ENCODE measurements around the gene MMP25.
A peak's percentile ranks its signal among the peaks of the same experiment; 100 is the strongest.

Gene MMP25

GRCh38 chr16:3045758-3046640, at the start of gene MMP25:
TSS of gene MMP25 (plus strand) at chr16:3046561. CDS start at chr16:3046918, 357 bp downstream.
- DNase-seq (ENCODE audit: low spot score), result no peak

GRCh38 chr16:2999929-3000328, 46.4 kb upstream of the MMP25 start:
- no peak for DNase-seq (ENCODE audit: low spot score)

- DNase-seq (ENCODE audit: low spot score), result no peak
Measured at GRCh38 chr16:3000540-3000939, 45.8 kb upstream of the MMP25 start.

GRCh38 chr16:3001316-3001715, 45.0 kb upstream of the MMP25 start:
- DNase-seq (ENCODE audit: low spot score), result no peak

GRCh38 chr16:3003582-3004270, 42.6 kb upstream of the MMP25 start:
- peak; percentile 99 for DNase-seq (ENCODE audit: low spot score)

GRCh38 chr16:3004319-3004718, 42.0 kb upstream of the MMP25 start:
- no peak for DNase-seq (ENCODE audit: low spot score)

GRCh38 chr16:3004781-3005284, 41.5 kb upstream of the MMP25 start:
- DNase-seq (ENCODE audit: low spot score), result no peak

GRCh38 chr16:3007059-3007956, 39.1 kb upstream of the MMP25 start:
- no peak for DNase-seq (ENCODE audit: low spot score)

- no peak for DNase-seq (ENCODE audit: low spot score)
Measured at GRCh38 chr16:3007957-3008689, 38.2 kb upstream of the MMP25 start.

- no peak for DNase-seq (ENCODE audit: low spot score)
Measured at GRCh38 chr16:3008690-3009037, 37.7 kb upstream of the MMP25 start.

- no peak for DNase-seq (ENCODE audit: low spot score)
Measured at GRCh38 chr16:3009568-3010390, 36.6 kb upstream of the MMP25 start.

GRCh38 chr16:3010510-3010909, 35.9 kb upstream of the MMP25 start:
- DNase-seq (ENCODE audit: low spot score), result no peak

GRCh38 chr16:3012246-3012645, 34.1 kb upstream of the MMP25 start:
- no peak for DNase-seq (ENCODE audit: low spot score)

- no peak for DNase-seq (ENCODE audit: low spot score)
Measured at GRCh38 chr16:3012828-3013420, 33.4 kb upstream of the MMP25 start, which contains the start of gene CLDN9. TSS of gene CLDN9 (plus strand) at chr16:3012923. CDS start at chr16:3013363, 440 bp downstream.

GRCh38 chr16:3013491-3013951, 32.8 kb upstream of the MMP25 start:
- DNase-seq (ENCODE audit: low spot score), result no peak

GRCh38 chr16:3013998-3014690, 32.2 kb upstream of the MMP25 start:
- no peak for DNase-seq (ENCODE audit: low spot score)

- no peak for DNase-seq (ENCODE audit: low spot score)
Measured at GRCh38 chr16:3014971-3015370, 31.4 kb upstream of the MMP25 start.

- DNase-seq (ENCODE audit: low spot score), result no peak
Measured at GRCh38 chr16:3015865-3016521, 30.4 kb upstream of the MMP25 start.

GRCh38 chr16:3017344-3017743, 29.0 kb upstream of the MMP25 start:
- no peak for DNase-seq (ENCODE audit: low spot score)

All from GM03348 (cell line).